ENCODE measurements around the gene TBC1D2B.
A peak's percentile ranks its signal among the peaks of the same experiment; 100 is the strongest.
"Not testable (repeated sequence)": the region's sequence is repeated elsewhere in the genome, so short reads cannot be mapped to it uniquely, and the experiment has no call there.

TBC1D2B gene

DNA sequence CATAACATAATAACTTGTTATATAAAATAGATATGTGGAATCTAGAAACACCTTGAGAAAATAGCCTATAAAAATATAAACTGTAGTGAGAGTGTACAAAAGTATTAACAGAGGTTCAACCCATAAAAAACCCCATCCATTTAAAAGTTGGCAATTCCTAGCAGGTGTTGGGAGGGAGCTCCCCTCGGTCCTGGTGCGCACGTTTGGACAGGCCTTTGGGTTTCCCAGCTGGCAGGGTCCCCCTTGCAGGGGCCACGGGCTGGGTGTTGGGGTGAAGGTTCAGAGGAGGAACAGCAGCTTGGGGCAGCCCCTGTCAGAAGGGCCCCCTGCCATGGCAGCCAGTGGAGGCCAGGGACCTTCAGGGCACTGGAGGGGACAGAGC is 82.0 kb downstream of the TBC1D2B start:
- in situ Hi-C loops (cut with MboI; ENCODE audit: low pct_unique_long_range_greater_than_20kb, low sequenced_read_pairs); DNase-seq: not testable (repeated sequence)

DNA sequence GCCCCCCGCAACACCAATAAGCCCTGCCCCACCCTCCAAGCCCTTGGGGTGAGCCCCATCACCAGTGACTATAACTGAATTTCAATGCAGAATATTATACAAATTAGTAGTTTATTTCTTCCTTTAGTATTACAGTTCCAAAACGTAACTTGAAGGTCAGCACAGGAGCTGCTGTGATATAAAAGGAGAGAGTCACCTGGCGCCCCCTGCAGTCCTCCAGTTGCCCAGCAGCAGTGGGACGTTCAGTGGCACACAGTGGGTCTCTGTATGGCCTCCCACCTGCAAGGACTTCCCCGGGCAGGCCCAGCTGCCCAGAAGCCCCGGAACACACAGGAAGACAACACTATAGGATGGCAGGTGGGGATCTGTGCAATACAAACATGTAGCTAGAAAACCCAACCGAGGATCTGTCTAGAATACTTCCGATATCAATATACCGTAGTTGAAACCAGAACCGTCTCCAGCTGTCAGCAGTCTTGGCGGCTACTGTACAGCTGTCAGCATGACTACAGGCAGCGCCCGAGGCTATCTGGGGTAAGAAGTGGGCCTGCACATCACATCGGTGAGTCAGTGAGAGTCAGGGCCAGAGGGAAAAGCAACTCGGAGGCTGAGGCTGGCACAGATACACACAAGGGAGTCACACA is 82.5 kb downstream of the TBC1D2B start:
- peak; percentile 58 for DNase-seq

GRCh38 chr15:77993970-77994693 is 83.4 kb downstream of the TBC1D2B start:
- peak; percentile 47 for DNase-seq
- in situ Hi-C loops (cut with MboI; ENCODE audit: low pct_unique_long_range_greater_than_20kb, low sequenced_read_pairs) = not testable (repeated sequence)

More for the DNA sequence above, 82.5 kb downstream of the TBC1D2B start:
- in situ Hi-C loops (cut with MboI; ENCODE audit: low pct_unique_long_range_greater_than_20kb, low sequenced_read_pairs) = not testable (repeated sequence)

DNA sequence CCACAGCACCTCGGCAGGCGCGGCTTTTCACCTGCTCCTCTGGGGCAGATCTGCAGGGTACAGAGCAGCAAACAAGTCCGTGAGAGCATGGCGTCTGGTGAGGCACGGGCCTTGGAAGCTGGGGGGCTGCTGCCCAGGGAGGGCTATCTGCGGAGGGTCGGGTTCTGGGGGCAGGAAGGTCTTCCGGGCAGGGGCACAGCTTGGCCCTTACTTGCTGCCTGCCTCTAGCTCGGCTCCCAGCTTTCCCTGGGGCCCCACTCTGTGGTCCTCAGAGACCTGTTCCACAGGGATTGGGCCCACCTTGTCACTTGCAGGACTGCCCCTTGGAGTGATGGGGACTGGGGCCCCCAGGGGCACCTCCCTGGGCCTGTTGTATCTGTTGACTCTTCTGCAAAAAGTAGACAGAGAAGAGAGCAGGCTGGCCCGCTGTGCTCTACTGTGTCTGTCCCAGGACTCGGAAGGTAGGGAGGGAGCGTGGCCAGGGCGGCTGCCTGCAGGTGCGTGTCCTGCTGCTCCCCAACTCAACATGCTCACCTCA is 84.1 kb downstream of the TBC1D2B start:
- in situ Hi-C loops (cut with MboI; ENCODE audit: low pct_unique_long_range_greater_than_20kb, low sequenced_read_pairs) = no loop called here
- no peak for DNase-seq

DNA sequence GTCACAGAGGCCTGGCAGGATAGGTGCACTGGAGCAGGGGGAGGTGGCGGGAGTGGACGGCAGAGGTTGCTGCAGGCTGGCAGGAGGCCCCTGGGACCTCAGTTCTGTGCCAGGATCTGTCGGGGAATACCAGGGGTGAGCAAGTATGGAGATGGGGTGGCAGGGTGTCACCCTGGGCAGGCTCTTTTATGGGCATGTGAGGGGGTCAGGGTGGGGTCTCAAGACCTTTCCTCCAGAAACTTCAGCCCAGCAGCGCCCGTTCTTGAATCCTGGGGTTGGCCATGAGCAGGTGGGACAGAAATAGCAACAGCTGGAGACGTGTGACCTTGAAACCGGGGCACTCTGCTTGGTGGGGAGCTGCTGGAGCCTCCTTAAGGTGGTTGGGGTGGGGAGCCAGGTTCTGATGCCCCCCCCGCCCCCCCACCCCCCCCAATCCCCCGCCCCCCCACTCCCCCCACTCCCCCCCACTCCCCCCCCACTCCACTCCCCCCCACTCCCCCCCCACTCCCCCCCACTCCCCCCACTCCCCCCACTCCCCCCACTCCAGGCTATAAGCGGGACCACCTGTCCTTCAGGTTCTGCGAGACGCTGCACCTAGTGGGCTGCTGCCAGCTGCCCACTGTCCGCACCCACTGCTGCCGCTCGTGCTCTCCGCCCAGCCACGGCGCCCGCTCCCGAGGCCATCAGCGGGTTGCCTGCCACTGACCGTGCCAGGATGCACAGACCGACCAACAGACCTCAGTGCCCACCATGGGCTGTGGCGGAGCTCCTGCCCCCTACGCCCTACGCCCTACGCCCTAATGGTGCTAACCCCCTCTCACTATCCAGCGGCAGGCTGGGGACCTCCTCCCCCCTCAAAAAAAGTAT is 84.9 kb downstream of the TBC1D2B start:
- no peak for DNase-seq
- in situ Hi-C loops (cut with MboI; ENCODE audit: low pct_unique_long_range_greater_than_20kb, low sequenced_read_pairs) = no loop called here

DNA sequence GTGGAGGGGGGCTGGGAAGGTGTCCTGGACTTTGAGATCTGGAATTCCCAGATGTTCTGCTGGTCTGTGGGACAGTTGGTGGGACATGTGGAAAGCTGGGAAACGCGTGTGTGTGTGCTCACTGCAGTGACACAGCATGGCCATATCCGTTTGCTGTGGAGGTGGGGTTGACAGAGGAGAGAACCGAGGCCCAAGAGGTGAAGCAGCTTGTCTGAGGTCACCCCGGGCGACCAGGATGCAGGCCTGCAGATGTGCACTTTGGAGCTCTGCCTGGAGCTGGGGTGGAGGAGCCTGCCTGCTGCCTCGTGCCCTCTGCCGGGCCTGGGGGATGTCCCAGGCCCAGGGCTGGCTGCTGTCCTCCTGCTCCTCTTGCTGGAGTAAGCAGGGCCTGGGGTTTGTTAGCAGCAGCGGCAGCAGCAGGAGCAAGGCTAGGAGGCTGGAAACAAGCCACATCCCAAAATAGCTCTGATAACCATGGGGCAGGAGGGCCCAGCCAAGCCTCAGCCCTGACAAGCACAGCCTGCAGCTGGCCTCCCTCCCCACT is 85.8 kb downstream of the TBC1D2B start:
- in situ Hi-C loops (cut with MboI; ENCODE audit: low pct_unique_long_range_greater_than_20kb, low sequenced_read_pairs) = not testable (repeated sequence)

GRCh38 chr15:77991029-77991406 is 86.5 kb downstream of the TBC1D2B start:
- in situ Hi-C loops (cut with MboI; ENCODE audit: low pct_unique_long_range_greater_than_20kb, low sequenced_read_pairs) = no loop called here
- no peak for DNase-seq

More for the DNA sequence above, 85.8 kb downstream of the TBC1D2B start:
- DNase-seq = not testable (repeated sequence)

DNA sequence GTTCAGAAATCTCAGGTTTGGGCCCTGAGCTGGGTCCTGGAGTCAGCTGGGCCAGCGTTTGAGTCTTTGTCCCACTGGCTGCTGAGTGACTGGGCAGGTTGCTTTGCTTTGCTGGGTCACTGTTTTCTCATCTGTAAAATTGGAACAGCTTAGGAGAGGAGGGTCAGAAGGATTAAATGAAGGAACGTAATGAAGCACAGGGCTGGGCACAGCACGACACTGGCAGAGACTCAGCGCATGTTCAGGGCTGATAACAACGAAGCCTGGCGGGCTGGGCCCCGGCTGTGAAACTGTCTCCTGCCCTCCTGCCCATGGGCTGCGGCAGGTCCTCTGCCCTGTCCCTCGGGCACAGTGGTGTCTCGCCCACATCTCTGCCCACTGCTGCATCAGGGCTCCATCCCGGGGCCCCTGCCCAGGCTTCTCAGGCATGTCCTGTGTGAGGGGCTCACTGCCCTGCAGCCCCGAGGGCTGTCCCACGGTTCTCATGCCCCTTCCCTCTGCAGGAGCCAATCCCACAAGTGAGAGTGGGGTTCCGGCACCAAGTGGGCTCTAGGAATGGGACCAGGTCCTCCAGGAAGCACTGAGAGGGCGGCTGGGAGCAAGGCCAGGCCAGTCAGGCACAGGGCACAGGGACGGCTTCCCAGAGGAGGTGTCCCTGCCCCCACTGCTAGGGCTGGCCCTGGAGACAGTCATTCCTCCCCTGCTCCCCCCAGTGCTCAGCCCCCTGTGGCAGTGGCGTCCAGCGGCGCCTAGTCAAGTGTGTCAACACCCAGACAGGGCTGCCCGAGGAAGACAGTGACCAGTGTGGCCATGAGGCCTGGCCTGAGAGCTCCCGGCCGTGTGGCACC is 88.0 kb downstream of the TBC1D2B start:
- DNase-seq = no peak
- in situ Hi-C loops (cut with MboI; ENCODE audit: low pct_unique_long_range_greater_than_20kb, low sequenced_read_pairs) = no loop called here

GRCh38 chr15:77988347-77989295 is 88.9 kb downstream of the TBC1D2B start:
- DNase-seq = no peak
- in situ Hi-C loops (cut with MboI; ENCODE audit: low pct_unique_long_range_greater_than_20kb, low sequenced_read_pairs) = no loop called here

GRCh38 chr15:77987765-77988136 is 89.8 kb downstream of the TBC1D2B start:
- DNase-seq; in situ Hi-C loops (cut with MboI; ENCODE audit: low pct_unique_long_range_greater_than_20kb, low sequenced_read_pairs): not testable (repeated sequence)

GRCh38 chr15:77986891-77987764 is 90.4 kb downstream of the TBC1D2B start:
- in situ Hi-C loops (cut with MboI; ENCODE audit: low pct_unique_long_range_greater_than_20kb, low sequenced_read_pairs) = no loop called here
- DNase-seq = no peak

GRCh38 chr15:77985931-77986480 is 91.5 kb downstream of the TBC1D2B start:
- DNase-seq = no peak
- in situ Hi-C loops (cut with MboI; ENCODE audit: low pct_unique_long_range_greater_than_20kb, low sequenced_read_pairs) = no loop called here

GRCh38 chr15:77985031-77985930 is 92.2 kb downstream of the TBC1D2B start:
- DNase-seq = no peak
- in situ Hi-C loops (cut with MboI; ENCODE audit: low pct_unique_long_range_greater_than_20kb, low sequenced_read_pairs) = no loop called here

- no peak for DNase-seq
- in situ Hi-C loops (cut with MboI; ENCODE audit: low pct_unique_long_range_greater_than_20kb, low sequenced_read_pairs) = no loop called here
Measured at GRCh38 chr15:77984446-77984861, 93.1 kb downstream of the TBC1D2B start.

- peak; percentile 37 for DNase-seq
- in situ Hi-C loops (cut with MboI; ENCODE audit: low pct_unique_long_range_greater_than_20kb, low sequenced_read_pairs) = no loop called here
Measured at GRCh38 chr15:77983708-77984445, 93.6 kb downstream of the TBC1D2B start.

All from KBM-7 (cell line).